GM10266 (cell line): ENCODE results near the gene KIF26B.

Experiments used
- DNase-seq: peaks from one replicate; pipeline ENCODE4 v3.0.0; 2012; ENCODE audit errors: extremely low spot score
- TF ChIP-seq, protein P1 (sequence below): IDR thresholded peaks from 2 replicates; pipeline ENCODE4 v1.5.1; 2012; ENCODE audit warnings: mild to moderate bottlenecking, low read depth; ENCODE audit not compliant: control insufficient read depth, insufficient read depth; ENCODE audit errors: missing control alignments

The KIF26B gene

GRCh38 chr1:245510144-245510543 lies 355.4 kb downstream of the KIF26B start:
- no peak for DNase-seq
- TF ChIP-seq, protein P1, sequence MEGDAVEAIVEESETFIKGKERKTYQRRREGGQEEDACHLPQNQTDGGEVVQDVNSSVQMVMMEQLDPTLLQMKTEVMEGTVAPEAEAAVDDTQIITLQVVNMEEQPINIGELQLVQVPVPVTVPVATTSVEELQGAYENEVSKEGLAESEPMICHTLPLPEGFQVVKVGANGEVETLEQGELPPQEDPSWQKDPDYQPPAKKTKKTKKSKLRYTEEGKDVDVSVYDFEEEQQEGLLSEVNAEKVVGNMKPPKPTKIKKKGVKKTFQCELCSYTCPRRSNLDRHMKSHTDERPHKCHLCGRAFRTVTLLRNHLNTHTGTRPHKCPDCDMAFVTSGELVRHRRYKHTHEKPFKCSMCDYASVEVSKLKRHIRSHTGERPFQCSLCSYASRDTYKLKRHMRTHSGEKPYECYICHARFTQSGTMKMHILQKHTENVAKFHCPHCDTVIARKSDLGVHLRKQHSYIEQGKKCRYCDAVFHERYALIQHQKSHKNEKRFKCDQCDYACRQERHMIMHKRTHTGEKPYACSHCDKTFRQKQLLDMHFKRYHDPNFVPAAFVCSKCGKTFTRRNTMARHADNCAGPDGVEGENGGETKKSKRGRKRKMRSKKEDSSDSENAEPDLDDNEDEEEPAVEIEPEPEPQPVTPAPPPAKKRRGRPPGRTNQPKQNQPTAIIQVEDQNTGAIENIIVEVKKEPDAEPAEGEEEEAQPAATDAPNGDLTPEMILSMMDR: no peak

DNA sequence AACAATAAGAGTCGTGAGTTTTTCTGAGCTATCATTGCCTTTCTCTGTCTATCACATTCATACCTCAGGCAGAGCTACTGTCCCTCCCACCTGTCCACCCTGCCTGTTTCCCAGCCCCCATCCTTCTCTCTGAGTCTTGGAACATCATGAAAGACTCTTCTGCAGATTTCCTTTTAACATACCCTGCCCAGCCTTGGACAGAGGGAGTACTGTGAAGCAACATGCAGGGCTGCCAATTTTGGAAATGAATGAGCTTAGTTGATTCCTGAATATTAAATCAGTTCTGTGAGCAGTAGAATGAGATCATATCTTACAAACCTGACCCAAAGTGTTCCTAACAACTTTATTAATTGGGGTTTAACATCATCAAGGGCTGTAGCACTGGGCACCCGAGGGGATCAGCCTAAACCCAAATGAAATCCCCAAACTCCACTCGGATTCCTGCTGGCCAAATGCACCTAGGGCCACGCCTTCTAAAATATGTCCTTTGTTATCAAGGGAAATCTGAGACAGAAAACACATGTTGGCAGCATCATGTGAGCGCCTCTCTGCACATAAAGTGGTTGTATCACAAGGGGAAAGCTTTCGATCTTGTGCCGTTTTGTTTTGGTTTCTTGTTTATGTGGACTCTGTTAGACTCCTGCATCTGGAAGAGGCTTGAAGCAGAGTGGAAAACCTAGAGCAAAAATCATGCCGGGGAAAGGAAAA lies 357.6 kb downstream of the KIF26B start:
- TF ChIP-seq, protein P1: no peak
- no peak for DNase-seq

GRCh38 chr1:245512980-245513578 lies 358.3 kb downstream of the KIF26B start:
- no peak for DNase-seq
- TF ChIP-seq, protein P1: no peak

- DNase-seq: no peak
- TF ChIP-seq, protein P1: peak; percentile 13
Observed at GRCh38 chr1:245516284-245516759, 361.5 kb downstream of the KIF26B start.

DNA sequence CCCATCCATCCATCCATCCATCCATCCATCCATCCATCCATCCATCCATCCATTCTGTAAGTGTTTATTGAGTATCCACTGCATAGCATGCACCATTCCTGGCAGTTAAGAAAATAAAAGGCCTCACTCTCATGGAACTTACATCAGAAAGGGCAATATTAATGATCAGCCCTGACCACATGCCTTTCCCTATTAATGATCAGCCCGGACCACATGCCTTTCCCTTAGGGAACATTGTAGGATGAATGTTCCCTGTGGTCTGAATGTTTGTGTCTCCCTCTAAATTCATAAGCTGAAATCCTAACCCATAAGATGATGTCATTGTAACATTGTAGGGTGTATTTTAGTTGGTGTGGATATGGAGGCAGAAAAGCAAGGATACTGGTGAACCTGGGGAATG lies 365.8 kb downstream of the KIF26B start:
- no peak for DNase-seq
- TF ChIP-seq, protein P1: no peak

DNA sequence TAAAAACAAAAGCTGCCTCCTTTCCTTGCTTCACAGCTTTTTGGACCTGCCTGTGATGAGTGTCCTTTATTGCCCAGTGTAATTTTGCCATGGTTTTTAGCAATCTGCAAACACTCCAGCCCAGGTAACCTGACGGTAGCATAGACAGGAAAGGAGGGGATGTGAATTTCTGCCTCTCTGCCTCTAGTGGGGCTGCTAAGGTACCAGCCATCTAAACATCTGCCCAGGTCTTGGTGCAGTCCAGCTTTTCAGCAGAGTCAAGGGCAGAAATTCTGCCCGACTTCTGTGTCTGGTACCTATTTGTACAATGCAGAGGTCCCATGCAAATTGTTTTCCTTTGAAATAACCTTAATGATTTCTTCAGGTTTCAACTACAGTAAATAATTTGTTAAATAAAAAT lies 371.4 kb downstream of the KIF26B start:
- TF ChIP-seq, protein P1: no peak

DNA sequence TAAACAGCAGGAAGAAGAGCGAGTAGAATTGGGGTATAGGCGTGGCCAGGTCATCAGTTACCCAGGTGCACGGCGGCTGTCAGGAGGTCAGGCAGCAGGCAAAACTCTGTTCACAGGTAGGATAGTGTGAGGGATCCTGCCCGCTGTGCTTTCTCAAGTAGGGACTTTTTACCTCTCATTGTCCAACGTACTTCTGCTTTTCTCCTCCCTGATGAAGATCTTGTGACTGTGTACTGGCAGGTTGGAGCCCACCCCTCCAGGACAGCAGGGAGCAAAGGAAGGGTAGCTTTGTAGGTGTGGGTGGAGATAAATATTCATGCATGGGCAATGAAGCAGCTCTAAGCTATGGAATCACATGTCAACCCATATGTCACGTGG lies 373.5 kb downstream of the KIF26B start:
- TF ChIP-seq, protein P1: no peak
- no peak for DNase-seq

More for the DNA sequence above, 371.4 kb downstream of the KIF26B start:
- no peak for DNase-seq
